DOHH2 (cell line): ENCODE data around the gene RABGAP1L.

ENCODE experiments used
- H3F3A ChIP-seq: fragments of 200-600 bp; sonication (generic), shearing (Covaris generic); 2 replicates; pipeline ENCODE4 v1.6.0; 2016; ENCODE audit warnings: antibody characterized with exemption, mild to moderate bottlenecking; ENCODE audit not compliant: control insufficient read depth, insufficient read depth
- H3K27ac ChIP-seq: fragments of 200-600 bp; sonication (generic); 2 replicates; pipeline ENCODE4 v1.5.1; 2014; ENCODE audit warnings: low read depth, mild to moderate bottlenecking, low read length, moderate library complexity
- H3K27me3 ChIP-seq: fragments of 200-600 bp; sonication (generic); 2 replicates; pipeline ENCODE4 v1.6.1; 2014; ENCODE audit warnings: mild to moderate bottlenecking, low read length, mixed read lengths; ENCODE audit not compliant: control insufficient read depth
- H3K36me3 ChIP-seq: fragments of 200-600 bp; sonication (generic); 2 replicates; pipeline ENCODE4 v1.6.1; 2014; ENCODE audit warnings: mild to moderate bottlenecking, low read length, moderate library complexity, mixed read lengths; ENCODE audit not compliant: control insufficient read depth
- H3K4me1 ChIP-seq: fragments of 200-600 bp; sonication (generic); 2 replicates; pipeline ENCODE4 v1.6.1; 2014; ENCODE audit warnings: mild to moderate bottlenecking, low read length, mixed read lengths; ENCODE audit not compliant: control insufficient read depth
- H3K4me2 ChIP-seq: fragments of 200-600 bp; sonication (generic); 2 replicates; pipeline ENCODE4 v1.6.0; 2014; ENCODE audit warnings: mild to moderate bottlenecking, low read length, moderate library complexity
- H3K4me3 ChIP-seq: fragments of 200-600 bp; sonication (generic); 2 replicates; pipeline ENCODE4 v1.5.1; 2014; ENCODE audit warnings: mild to moderate bottlenecking, low read length, mixed read lengths
- H3K79me2 ChIP-seq: fragments of 200-600 bp; sonication (generic); 2 replicates; pipeline ENCODE4 v1.6.1; 2014; ENCODE audit warnings: mild to moderate bottlenecking, low read length, mixed read lengths; ENCODE audit not compliant: control insufficient read depth
- H3K9me2 ChIP-seq: fragments of 200-600 bp; sonication (generic); replicated peaks from 2 replicates; pipeline ENCODE4 v1.6.1; 2014; ENCODE audit warnings: mild to moderate bottlenecking, low read length, mixed read lengths; ENCODE audit not compliant: control insufficient read depth
- H3K9me3 ChIP-seq: fragments of 200-600 bp; sonication (generic); 2 replicates; pipeline ENCODE4 v1.6.1; 2014; ENCODE audit warnings: antibody characterized with exemption, low read length, mixed read lengths; ENCODE audit not compliant: control insufficient read depth, insufficient read depth
- H4K20me1 ChIP-seq: fragments of 200-600 bp; sonication (generic); 2 replicates; pipeline ENCODE4 v1.6.0; 2014; ENCODE audit warnings: low read depth, mild to moderate bottlenecking, antibody characterized with exemption, low read length, moderate library complexity; ENCODE audit not compliant: control insufficient read depth, insufficient read depth
- CTCF ChIP-seq: fragments of 200-600 bp; sonication (generic); IDR thresholded peaks from one replicate; pipeline ENCODE4 v1.5.1; 2014; ENCODE audit warnings: antibody characterized with exemption, mild to moderate bottlenecking, low read depth, low read length; ENCODE audit not compliant: poor library complexity, severe bottlenecking
- EZH2phosphoT487 ChIP-seq: fragments of 200-600 bp; sonication (generic); IDR thresholded peaks from 2 replicates; pipeline ENCODE4 v1.6.1; 2017; ENCODE audit warnings: borderline replicate concordance, mild to moderate bottlenecking, antibody characterized with exemption, low read length, moderate library complexity, mixed read lengths

The RABGAP1L gene

GRCh38 chr1:174626031-174627025 lies 467.0 kb downstream of the RABGAP1L start:
- Histone ChIP-seq H3K9me3 (no peaks in the 10 kb centered on the region), H3K36me3 (no peaks in the 10 kb centered on the region), H3K4me1 (no peaks in the 10 kb centered on the region), H3K27me3 (no peaks in the 10 kb centered on the region), H3K4me2 (no peak overlapping the region), H3K9me2 (no peaks in the 10 kb centered on the region), H3K79me2 (no peaks in the 10 kb centered on the region), H3K4me3 (no peak overlapping the region), H4K20me1 (no peaks in the 10 kb centered on the region), H3K27ac (no peak overlapping the region), H3F3A (no peaks in the 10 kb centered on the region)
- TF ChIP-seq CTCF (no peak), EZH2phosphoT487 (no peak)

DNA sequence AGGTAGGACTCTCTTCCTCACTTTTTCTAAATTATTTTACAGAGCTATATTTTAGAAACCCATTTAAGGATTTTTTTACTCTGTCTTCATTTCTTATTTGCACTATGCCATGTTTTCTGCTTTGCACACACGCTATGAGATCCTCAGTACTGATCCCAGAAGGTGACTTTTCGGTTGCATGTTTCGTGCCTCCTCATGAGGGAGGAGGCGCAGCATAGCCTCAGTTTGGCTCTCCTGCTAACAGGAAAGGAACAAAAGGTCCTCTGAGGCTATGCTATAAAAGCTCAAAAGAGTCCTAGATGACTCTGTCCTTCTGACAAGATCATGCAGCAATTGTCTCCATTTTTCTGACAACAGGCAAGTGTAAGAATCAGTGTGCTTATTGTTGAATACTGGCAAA lies 478.2 kb downstream of the RABGAP1L start:
- TF ChIP-seq EZH2phosphoT487, result no peak
- no peak for TF ChIP-seq CTCF
- H3K36me3 ChIP-seq, result peaks cover 19% of the 10 kb centered on the region
- H3K27ac ChIP-seq, result no peak overlapping the region
- H3F3A ChIP-seq, result peaks cover 3% of the 10 kb centered on the region; the same call in 1 of the 2 replicates
- no peaks in the 10 kb centered on the region for H4K20me1 ChIP-seq
- no peak overlapping the region for H3K4me3 ChIP-seq
- H3K9me2 ChIP-seq, result no peaks in the 10 kb centered on the region
- H3K4me2 ChIP-seq, result no peak overlapping the region
- H3K27me3 ChIP-seq, result no peaks in the 10 kb centered on the region
- no peaks in the 10 kb centered on the region for H3K79me2 ChIP-seq
- H3K9me3 ChIP-seq, result no peaks in the 10 kb centered on the region
- H3K4me1 ChIP-seq, result no peaks in the 10 kb centered on the region

- Histone ChIP-seq H3K4me1 (no peaks in the 10 kb centered on the region), H3K27ac (no peak overlapping the region), H3K36me3 (peaks cover 19% of the 10 kb centered on the region), H3F3A (peaks cover 6% of the 10 kb centered on the region; the same call in 1 of the 2 replicates), H4K20me1 (no peaks in the 10 kb centered on the region), H3K79me2 (no peaks in the 10 kb centered on the region), H3K9me3 (no peaks in the 10 kb centered on the region), H3K27me3 (no peaks in the 10 kb centered on the region), H3K4me3 (no peak overlapping the region), H3K4me2 (no peak overlapping the region), H3K9me2 (no peaks in the 10 kb centered on the region)
- no peak for TF ChIP-seq EZH2phosphoT487
- no peak for TF ChIP-seq CTCF
These were observed 480.1 kb downstream of the RABGAP1L start for GRCh38 chr1:174639461-174639860.
